Measurements from ENCODE around the gene ZNF835. TPM values are rescaled to one million over a fixed set of nuclear protein-coding genes. Genes with fewer than 3 reads are reported as not detected.
A peak's percentile ranks its signal among the peaks of the same experiment; 100 is the strongest.

The ZNF835 gene
- total and polyA plus RNA-seq, 2 experiments from 2014 or later: 0.32 to 1.7 TPM

DNA sequence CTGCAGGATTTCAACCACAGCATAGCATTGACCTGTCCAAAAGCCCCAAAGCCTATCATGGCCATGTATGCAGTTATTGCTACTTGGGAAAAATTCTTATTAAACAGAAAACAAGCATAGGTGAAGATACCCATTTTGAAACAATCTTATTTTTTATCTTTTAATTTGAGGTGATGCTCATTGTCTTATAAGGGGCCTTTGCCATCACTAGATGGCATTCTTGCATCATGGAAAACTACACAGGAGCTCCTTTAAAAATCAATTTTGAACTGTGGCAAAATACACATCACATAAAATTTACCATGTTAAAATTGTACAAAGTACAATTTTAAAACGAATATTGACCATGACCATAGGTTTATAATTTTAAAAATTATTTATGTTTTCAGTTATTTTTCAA lies 38.9 kb upstream of the ZNF835 start (continued):
- TF ChIP-seq, protein P1, sequence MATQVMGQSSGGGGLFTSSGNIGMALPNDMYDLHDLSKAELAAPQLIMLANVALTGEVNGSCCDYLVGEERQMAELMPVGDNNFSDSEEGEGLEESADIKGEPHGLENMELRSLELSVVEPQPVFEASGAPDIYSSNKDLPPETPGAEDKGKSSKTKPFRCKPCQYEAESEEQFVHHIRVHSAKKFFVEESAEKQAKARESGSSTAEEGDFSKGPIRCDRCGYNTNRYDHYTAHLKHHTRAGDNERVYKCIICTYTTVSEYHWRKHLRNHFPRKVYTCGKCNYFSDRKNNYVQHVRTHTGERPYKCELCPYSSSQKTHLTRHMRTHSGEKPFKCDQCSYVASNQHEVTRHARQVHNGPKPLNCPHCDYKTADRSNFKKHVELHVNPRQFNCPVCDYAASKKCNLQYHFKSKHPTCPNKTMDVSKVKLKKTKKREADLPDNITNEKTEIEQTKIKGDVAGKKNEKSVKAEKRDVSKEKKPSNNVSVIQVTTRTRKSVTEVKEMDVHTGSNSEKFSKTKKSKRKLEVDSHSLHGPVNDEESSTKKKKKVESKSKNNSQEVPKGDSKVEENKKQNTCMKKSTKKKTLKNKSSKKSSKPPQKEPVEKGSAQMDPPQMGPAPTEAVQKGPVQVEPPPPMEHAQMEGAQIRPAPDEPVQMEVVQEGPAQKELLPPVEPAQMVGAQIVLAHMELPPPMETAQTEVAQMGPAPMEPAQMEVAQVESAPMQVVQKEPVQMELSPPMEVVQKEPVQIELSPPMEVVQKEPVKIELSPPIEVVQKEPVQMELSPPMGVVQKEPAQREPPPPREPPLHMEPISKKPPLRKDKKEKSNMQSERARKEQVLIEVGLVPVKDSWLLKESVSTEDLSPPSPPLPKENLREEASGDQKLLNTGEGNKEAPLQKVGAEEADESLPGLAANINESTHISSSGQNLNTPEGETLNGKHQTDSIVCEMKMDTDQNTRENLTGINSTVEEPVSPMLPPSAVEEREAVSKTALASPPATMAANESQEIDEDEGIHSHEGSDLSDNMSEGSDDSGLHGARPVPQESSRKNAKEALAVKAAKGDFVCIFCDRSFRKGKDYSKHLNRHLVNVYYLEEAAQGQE (IDR thresholded peaks at IDR 0.05; ENCODE audit: unreplicated experiment): no peak
- no peak for TF ChIP-seq CREB1 (CRISPR knock-in tag; IDR thresholded peaks at IDR 0.05; ENCODE audit: low read depth)
- no peak for TF ChIP-seq JUNB (IDR thresholded peaks at IDR 0.05; ENCODE audit: unreplicated experiment)
- TF ChIP-seq, protein P2, sequence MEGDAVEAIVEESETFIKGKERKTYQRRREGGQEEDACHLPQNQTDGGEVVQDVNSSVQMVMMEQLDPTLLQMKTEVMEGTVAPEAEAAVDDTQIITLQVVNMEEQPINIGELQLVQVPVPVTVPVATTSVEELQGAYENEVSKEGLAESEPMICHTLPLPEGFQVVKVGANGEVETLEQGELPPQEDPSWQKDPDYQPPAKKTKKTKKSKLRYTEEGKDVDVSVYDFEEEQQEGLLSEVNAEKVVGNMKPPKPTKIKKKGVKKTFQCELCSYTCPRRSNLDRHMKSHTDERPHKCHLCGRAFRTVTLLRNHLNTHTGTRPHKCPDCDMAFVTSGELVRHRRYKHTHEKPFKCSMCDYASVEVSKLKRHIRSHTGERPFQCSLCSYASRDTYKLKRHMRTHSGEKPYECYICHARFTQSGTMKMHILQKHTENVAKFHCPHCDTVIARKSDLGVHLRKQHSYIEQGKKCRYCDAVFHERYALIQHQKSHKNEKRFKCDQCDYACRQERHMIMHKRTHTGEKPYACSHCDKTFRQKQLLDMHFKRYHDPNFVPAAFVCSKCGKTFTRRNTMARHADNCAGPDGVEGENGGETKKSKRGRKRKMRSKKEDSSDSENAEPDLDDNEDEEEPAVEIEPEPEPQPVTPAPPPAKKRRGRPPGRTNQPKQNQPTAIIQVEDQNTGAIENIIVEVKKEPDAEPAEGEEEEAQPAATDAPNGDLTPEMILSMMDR (conservative IDR thresholded peaks at IDR 0.05; ENCODE audit: low read depth in 2 of 2): no peak
- TF ChIP-seq STAT1 (IDR thresholded peaks at IDR 0.05; ENCODE audit: unreplicated experiment): no peak
- no peak for TF ChIP-seq ZNF331 (CRISPR knock-in tag; IDR thresholded peaks at IDR 0.05; ENCODE audit: low read depth)

DNA sequence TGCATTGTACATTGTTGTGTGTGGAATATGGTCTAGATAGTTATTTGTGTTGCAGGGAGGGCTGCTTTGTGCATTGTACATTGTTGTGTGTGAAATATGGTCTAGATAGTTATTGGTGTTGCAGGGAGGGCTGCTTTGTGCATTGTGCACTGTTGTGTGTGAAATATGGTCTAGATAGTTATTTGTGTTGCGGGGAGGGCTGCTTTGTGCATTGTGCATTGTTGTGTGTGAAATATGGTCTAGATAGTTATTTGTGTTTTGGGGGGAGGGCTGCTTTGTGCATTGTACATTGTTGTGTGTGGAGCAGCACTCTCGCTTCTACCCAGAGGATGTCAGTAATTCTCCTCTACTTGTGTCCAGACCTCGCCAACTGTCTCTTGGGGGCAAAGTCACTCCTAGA lies 36.3 kb upstream of the ZNF835 start:
- Histone ChIP-seq H3K4me3 (no peak overlapping the region), H3K27ac (ENCODE audit: low read depth) (no peak overlapping the region), H2AFZ (no peak overlapping the region), H3K36me3 (ENCODE audit: insufficient read depth) (no peaks in the 10 kb centered on the region; the same call in 1 of the 2 replicates), H3K27me3 (ENCODE audit: insufficient read depth) (no peaks in the 10 kb centered on the region), H3K4me2 (no peak overlapping the region), H3F3A (replicated peaks; ENCODE audit: low read depth) (no peaks in the 10 kb centered on the region), H3K9me2 (ENCODE audit: insufficient read depth) (no peaks in the 10 kb centered on the region), H3K4me1 (ENCODE audit: insufficient read depth) (no peaks in the 10 kb centered on the region), H4K20me1 (replicated peaks; ENCODE audit: insufficient read depth) (no peaks in the 10 kb centered on the region), H3K79me2 (replicated peaks; ENCODE audit: insufficient read depth) (no peaks in the 10 kb centered on the region)
- no peak for ATAC-seq
- H3K27me3 Mint-ChIP-seq (ENCODE audit: insufficient read depth, low read depth, poor library complexity): peaks cover 2% of the 10 kb centered on the region
- peaks cover 94% of the 10 kb centered on the region for H3K9me3 Mint-ChIP-seq
- no peak for TF ChIP-seq CREB1 (CRISPR knock-in tag; IDR thresholded peaks at IDR 0.05; ENCODE audit: low read depth)
- peaks cover 32% of the 10 kb centered on the region for H3K36me3 Mint-ChIP-seq (ENCODE audit: low read depth)
- no peak for DNase-seq (ENCODE audit: low spot score)
- H3K4me3 Mint-ChIP-seq: no peak overlapping the region
- no peak overlapping the region for H3K27ac Mint-ChIP-seq
- H3K4me1 Mint-ChIP-seq: no peaks in the 10 kb centered on the region

DNA sequence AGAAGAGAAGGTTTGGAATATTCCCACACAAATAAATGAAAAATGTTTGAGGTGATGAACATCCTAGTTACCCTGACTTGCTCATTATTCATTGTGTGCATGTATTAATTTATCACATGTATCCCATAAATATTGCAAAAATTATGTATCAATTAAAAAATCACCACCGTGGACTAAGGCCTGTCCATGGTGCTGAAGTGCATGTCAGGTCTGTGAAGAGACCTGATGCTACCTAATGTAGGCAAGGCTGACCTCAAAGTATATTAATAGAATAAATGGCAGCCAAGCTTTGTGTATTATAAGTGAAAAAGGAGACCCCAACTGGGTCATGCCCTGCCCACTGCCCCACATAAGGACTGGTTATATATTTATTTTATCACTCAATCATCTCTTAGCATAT lies 34.4 kb upstream of the ZNF835 start:
- H3K4me2 ChIP-seq: no peak overlapping the region
- H2AFZ ChIP-seq: no peak overlapping the region
- H3K27me3 Mint-ChIP-seq (ENCODE audit: insufficient read depth, low read depth, poor library complexity): peaks cover 3% of the 10 kb centered on the region
- H3K4me1 Mint-ChIP-seq: no peaks in the 10 kb centered on the region
- H3K9me3 Mint-ChIP-seq: peaks cover 94% of the 10 kb centered on the region
- no peak for ATAC-seq
- H3K27ac ChIP-seq (ENCODE audit: low read depth): no peak overlapping the region
- H3K9me2 ChIP-seq (ENCODE audit: insufficient read depth): no peaks in the 10 kb centered on the region
- no peak overlapping the region for H3K4me3 Mint-ChIP-seq
- no peaks in the 10 kb centered on the region for H3F3A ChIP-seq (replicated peaks; ENCODE audit: low read depth)
- no peak overlapping the region for H3K27ac Mint-ChIP-seq
- no peaks in the 10 kb centered on the region for H3K4me1 ChIP-seq (ENCODE audit: insufficient read depth)
- no peaks in the 10 kb centered on the region; the same call in none of the 2 replicates for H3K36me3 ChIP-seq (ENCODE audit: insufficient read depth)
- TF ChIP-seq STAT1 (IDR thresholded peaks at IDR 0.05; ENCODE audit: unreplicated experiment): no peak
- TF ChIP-seq, protein P1 (IDR thresholded peaks at IDR 0.05; ENCODE audit: unreplicated experiment): peak; percentile 21
- no peaks in the 10 kb centered on the region for H3K79me2 ChIP-seq (replicated peaks; ENCODE audit: insufficient read depth)
- peaks cover 30% of the 10 kb centered on the region for H3K36me3 Mint-ChIP-seq (ENCODE audit: low read depth)
- no peak for DNase-seq (ENCODE audit: low spot score)
- H4K20me1 ChIP-seq (replicated peaks; ENCODE audit: insufficient read depth): no peaks in the 10 kb centered on the region
- no peaks in the 10 kb centered on the region for H3K27me3 ChIP-seq (ENCODE audit: insufficient read depth)
- no peak overlapping the region for H3K4me3 ChIP-seq
